ENCODE measurements around the gene ADD2. TPM values are rescaled to one million over a fixed set of nuclear protein-coding genes. Genes with fewer than 3 reads are reported as not detected.
A peak's percentile ranks its signal among the peaks of the same experiment; 100 is the strongest.

The ADD2 gene
- total RNA-seq, 1 experiment from 2014 or later = 0.08 TPM

DNA sequence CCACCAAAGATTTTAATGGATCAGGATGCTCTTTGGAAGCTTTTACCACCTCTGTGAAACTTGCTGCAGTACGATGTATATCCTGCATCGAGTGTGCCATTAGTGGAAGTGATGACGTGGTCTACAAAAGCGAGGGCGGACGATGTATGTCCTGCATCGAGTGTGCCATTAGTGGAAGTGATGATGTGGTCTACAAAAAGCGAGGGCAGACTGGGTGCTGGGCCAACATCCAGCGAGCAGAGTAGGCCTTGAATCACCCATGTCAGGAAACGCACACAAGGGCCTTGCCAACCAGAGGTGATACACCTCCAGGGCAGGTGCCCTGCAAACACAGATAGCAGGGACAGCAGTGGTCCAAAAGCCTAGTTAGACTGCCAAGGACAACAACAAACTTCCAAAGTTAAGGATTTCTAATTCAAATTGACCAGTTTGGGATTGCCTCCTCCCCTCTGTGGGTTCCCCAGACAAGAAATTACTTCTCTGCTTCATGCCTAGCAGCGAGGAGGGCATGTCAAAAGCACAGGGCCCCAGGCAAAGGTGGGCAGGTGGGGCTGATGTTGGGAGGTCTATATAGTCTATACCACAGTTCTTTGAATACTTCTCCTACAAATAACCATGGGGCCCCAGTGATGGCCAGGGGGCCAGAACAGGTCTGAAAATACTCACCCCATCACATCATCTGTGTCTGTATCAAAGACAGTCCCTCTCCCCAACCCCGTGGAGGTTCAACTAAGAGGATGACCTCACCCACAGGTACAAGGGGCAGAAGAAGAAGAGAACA, 70.2 kb downstream of the ADD2 start:
- peaks cover 7% of the 10 kb centered on the region; the same call in 1 of the 2 replicates for H3K27me3 ChIP-seq
- H3K4me3 ChIP-seq = no peak overlapping the region
- H3K36me3 ChIP-seq = no peaks in the 10 kb centered on the region
- no peak for DNase-seq
- H3K4me1 ChIP-seq = no peaks in the 10 kb centered on the region; the same call in 1 of the 2 replicates
- no peak overlapping the region for H3K27ac ChIP-seq
- no peaks in the 10 kb centered on the region for H3K9me3 ChIP-seq (replicated peaks)

DNA sequence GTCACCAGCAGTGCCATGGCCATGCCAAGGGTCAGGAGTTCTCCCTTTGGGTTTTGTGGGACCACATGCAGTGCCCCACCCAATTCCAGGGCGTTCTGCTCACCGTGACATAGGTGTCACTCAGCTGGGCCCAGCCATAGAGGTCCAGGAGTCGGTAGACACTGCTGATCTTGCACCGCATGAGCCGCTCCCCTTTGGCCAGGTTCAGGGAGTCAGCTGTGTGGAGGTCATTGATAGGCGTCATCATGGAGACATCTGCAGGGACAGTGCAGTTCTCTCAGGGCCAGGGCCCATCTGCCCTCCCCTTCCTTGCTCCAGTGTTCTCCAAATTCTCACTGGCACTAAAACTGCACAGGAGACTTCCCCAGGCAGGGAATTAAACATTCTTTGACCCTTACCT, 71.9 kb downstream of the ADD2 start:
- no peak for DNase-seq
- H3K27me3 ChIP-seq = peaks cover 7% of the 10 kb centered on the region; the same call in 1 of the 2 replicates
- no peaks in the 10 kb centered on the region; the same call in 1 of the 2 replicates for H3K4me1 ChIP-seq
- no peak overlapping the region for H3K27ac ChIP-seq
- H3K36me3 ChIP-seq = no peaks in the 10 kb centered on the region
- H3K4me3 ChIP-seq = no peak overlapping the region
- no peaks in the 10 kb centered on the region for H3K9me3 ChIP-seq (replicated peaks)

DNA sequence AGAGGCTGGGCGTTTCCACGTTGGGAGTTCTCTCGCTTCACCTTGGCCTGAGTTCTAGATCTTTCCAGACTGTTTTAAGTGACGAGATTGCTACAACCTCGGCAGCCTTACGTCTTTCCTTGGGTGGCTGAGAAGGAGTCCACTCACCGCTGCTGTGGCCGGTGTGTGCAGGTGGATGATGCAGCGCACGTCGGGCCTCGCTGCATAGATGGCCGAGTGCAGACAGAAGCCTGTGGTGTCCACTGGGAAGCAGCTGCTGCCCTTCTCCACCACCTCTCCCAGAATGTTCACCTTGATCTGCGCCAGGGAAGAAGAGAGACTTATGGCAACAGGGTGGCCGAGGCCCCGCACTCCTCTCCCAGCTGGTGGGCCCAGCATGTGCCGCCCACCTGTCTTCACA, 75.7 kb downstream of the ADD2 start:
- Histone ChIP-seq H3K9me3 (replicated peaks) (no peaks in the 10 kb centered on the region), H3K27ac (no peak overlapping the region), H3K4me1 (peaks cover 1% of the 10 kb centered on the region), H3K36me3 (no peaks in the 10 kb centered on the region), H3K27me3 (peaks cover 4% of the 10 kb centered on the region; the same call in 1 of the 2 replicates), H3K4me3 (no peak overlapping the region)
- no peak for DNase-seq

DNA sequence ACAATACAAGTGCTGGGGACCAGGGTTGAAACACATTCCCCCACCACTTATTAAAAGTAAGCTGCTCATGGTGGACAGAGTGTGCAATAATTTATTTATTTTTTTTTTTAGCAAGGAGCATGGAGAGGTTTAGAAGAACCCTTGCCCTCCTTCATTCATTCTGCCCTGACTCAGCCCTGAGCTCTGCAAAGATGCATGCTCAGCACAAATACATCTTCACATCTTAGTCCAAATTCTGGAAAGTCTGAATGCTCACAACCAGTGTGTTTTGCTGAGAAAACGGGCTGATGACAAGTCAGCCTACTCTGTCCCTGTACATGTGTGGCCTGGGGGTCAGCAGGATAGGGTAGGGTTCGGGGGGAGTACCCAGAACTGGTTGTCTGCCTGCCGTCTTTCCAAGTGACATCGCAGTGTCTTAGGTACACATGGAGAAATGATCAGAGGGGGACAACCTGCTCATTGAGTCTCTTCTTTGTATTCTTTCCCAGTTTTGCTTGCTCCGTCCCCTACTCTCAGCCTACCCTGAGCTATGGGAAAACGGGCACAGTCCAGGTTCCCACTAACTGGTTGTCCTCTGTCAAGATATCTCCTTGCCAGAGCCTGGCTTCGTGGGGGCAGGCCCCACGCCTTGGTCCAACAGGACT, 76.4 kb downstream of the ADD2 start:
- Histone ChIP-seq H3K36me3 (no peaks in the 10 kb centered on the region), H3K9me3 (replicated peaks) (no peaks in the 10 kb centered on the region), H3K4me1 (peaks cover 7% of the 10 kb centered on the region), H3K27me3 (peaks cover 3% of the 10 kb centered on the region; the same call in 1 of the 2 replicates), H3K4me3 (no peak overlapping the region), H3K27ac (no peak overlapping the region)
- DNase-seq = no peak

DNA sequence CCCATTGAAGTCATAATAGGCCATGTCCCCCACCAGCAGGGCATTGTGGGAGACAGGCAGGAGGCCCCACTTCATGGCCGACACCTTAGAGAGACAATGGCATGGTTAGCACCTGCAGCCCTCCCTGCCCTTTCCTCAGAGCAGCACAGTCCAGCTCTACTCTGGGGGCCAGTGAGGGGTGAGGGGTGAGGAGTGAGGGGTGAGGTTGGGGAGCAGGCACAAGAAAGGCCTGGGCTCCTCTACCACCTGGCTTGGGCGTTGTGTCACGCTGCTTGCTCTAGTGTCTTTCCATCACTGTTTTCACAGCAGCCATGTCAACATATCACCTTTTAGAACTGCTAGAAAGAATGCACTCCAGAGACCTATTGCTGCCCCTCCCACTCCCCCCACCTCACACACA, 77.2 kb downstream of the ADD2 start:
- H3K4me1 ChIP-seq = peaks cover 7% of the 10 kb centered on the region
- H3K27ac ChIP-seq = no peak overlapping the region
- no peaks in the 10 kb centered on the region for H3K9me3 ChIP-seq (replicated peaks)
- no peaks in the 10 kb centered on the region; the same call in 1 of the 2 replicates for H3K27me3 ChIP-seq
- H3K4me3 ChIP-seq = no peak overlapping the region
- DNase-seq = no peak
- H3K36me3 ChIP-seq = no peaks in the 10 kb centered on the region

DNA sequence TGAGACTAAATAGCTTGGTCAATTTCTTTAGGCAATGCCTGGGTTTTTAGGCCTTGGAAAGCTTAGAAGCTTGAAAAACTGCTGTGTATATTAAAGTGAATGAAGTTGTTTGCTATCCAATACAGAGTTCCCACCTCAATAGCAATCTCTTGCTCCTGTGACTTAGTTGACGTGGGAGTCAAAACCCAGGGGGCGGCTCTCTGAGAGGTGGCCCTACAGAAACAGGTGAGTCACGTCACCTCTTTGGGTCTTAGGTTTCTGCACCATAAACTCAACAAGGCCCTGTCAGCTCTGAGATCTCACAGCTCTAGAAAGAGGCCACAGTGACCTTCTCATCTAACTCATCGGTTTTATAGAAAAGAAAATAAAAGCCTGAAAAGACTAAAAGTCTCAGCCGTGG, 79.6 kb downstream of the ADD2 start:
- H3K4me3 ChIP-seq = no peak overlapping the region
- no peaks in the 10 kb centered on the region for H3K9me3 ChIP-seq (replicated peaks)
- H3K27ac ChIP-seq = no peak overlapping the region
- peaks cover 5% of the 10 kb centered on the region; the same call in 1 of the 2 replicates for H3K27me3 ChIP-seq
- DNase-seq = no peak
- H3K4me1 ChIP-seq = peaks cover 7% of the 10 kb centered on the region
- H3K36me3 ChIP-seq = no peaks in the 10 kb centered on the region

DNA sequence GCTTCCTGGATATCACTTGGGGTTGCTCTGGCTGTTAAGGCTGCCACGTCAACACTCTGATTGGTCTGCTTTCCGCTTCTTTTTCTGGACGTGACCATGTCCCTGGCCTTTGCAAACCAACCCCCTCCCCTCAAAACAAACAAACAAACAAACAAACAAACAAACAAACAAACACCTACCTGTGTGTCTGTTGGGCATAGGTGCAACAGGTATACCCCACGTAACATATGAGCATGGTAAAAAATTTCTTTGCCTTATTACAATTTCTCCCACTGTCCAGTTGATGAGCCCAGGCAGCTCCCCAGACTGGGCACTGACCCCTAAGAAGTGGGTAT, 80.6 kb downstream of the ADD2 start:
- DNase-seq = no peak
- H3K27ac ChIP-seq = no peak overlapping the region
- H3K36me3 ChIP-seq = no peaks in the 10 kb centered on the region
- H3K9me3 ChIP-seq (replicated peaks) = 0 out of 2 replicates have a peak, but pooled peaks cover 3% of the 10 kb centered on the region
- no peak overlapping the region for H3K4me3 ChIP-seq
- H3K4me1 ChIP-seq = peaks cover 7% of the 10 kb centered on the region
- peaks cover 7% of the 10 kb centered on the region; the same call in 1 of the 2 replicates for H3K27me3 ChIP-seq

DNA sequence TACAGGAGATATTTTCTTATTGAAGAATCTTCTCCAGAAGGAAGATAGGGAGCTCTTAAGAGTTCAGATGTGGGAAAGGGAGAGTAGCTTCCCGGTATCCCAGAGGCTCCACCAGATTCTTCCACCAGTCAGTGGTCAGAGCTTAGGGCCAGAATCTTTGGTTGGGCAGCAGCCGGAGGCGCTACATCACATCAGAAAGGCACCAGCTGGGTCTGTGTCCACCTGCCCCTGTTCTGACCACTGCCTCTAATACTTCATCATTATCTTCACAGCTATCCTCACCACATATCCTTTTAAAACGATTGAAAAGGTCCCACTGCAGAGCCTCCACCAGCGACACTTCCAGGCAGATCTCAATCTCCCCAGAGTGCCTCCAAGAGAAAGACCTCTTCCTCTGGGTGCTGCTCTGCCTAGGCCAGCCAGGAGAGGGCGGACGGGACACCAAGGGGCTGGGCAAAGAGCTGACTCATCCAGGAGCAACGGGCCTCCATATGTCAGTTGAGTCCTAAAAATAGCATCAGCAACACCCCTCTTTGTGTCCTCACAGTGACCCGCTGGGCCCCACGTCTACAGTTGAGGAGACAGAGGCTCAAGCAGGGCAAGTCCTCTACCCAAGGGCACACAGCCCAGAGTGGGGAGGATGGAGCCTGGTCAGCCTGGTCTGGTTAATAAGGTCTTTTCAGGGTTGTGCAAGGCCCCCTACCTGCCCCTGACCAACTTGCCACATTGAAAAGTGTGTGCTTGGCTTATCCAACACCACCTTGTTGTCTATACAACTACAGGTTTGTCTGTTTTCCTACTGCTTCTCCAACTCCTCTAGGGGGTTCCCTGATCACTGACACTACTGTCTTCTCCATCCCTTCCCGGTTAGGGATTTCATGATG, 81.2 kb downstream of the ADD2 start:
- peaks cover 10% of the 10 kb centered on the region; the same call in 1 of the 2 replicates for H3K27me3 ChIP-seq
- no peaks in the 10 kb centered on the region for H3K36me3 ChIP-seq
- DNase-seq = peak; percentile 83 to 84
- H3K4me3 ChIP-seq = no peak overlapping the region
- 0 out of 2 replicates have a peak, but pooled peaks cover 3% of the 10 kb centered on the region for H3K9me3 ChIP-seq (replicated peaks)
- no peak overlapping the region for H3K27ac ChIP-seq
- peaks cover 7% of the 10 kb centered on the region for H3K4me1 ChIP-seq

DNA sequence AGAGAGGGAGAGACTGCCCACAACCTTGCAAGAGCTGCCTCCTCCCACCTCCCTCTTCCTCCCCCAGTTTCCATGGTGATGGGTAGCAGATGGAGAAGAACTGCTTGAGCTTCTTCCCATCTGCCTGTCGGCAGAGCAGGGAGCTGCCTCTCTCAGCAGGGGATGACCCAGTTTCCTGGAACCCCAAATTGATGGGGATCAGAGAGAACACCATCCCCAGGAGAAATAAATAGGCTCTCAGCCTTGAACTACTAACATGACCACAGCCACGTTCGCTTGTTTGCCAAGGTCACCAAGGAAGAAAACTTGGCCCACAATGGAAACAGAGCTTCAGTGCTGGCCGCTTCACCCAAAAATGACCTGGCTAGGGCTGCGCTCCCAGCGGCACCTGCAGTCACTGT, 82.2 kb downstream of the ADD2 start:
- no peak overlapping the region for H3K4me3 ChIP-seq
- DNase-seq = no peak
- peaks cover 10% of the 10 kb centered on the region; the same call in 1 of the 2 replicates for H3K27me3 ChIP-seq

DNA sequence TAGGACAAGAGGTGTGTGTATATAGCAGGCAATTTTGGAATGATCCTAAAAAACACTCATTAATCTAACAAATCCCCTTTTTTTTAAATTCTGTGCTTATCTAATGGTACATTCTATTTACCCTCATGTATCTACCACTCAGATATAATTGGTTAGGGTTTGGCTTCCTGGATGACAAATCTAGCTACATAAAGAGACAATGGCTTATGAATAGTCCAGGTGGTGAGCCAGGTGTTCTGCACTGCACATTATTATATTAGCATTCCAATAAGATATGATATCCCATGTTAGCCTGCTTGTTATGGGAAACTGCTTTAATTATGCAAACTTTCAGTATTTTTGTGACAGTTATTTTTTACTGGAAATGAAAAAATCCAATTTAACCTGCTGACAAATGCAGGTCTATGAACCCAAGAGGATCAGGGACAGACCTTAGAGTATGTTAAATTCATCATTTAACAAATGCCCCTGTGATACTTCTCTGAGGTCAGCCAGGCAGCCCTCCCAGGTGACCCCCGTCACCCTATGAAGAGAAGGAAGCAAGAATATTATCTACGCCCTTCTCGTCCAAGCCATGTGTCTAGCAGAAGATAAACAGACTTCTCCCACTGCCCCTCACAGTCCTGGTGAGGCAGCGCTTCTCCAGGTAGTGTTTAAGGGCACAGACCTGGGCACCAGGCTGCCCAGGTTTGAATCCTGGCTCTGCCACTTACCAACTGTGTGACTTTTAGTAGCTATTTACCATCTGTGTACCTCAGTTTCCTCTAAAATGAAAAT, 83.0 kb downstream of the ADD2 start:
- no peak for DNase-seq

More for the DNA sequence above, 82.2 kb downstream of the ADD2 start:
- Histone ChIP-seq H3K27ac (no peak overlapping the region), H3K36me3 (no peaks in the 10 kb centered on the region), H3K4me1 (peaks cover 7% of the 10 kb centered on the region), H3K9me3 (replicated peaks) (0 out of 2 replicates have a peak, but pooled peaks cover 3% of the 10 kb centered on the region)

DNA sequence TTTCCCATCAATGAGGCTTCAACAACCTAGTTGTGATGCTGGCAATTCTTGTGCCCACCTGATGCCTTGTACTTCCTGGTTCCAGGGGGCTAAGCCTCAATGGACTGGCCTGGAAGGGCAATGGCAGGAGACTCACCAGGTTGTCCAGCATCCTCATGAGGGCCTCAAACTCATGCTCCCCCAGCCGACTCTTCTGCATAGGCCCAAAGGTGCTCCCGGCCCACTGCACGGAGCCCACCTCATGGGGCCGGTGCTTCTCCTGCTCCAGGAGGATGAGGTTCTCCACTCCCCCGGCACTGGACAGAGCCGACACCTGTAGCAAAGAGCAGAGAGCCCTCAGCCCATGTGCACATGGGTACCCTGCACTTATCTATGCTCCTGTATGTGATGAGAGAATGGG, 84.5 kb downstream of the ADD2 start:
- no peak overlapping the region for H3K27ac ChIP-seq
- H3K36me3 ChIP-seq = no peaks in the 10 kb centered on the region
- peaks cover 18% of the 10 kb centered on the region; the same call in 1 of the 2 replicates for H3K27me3 ChIP-seq
- no peak overlapping the region for H3K4me3 ChIP-seq
- DNase-seq = no peak
- H3K9me3 ChIP-seq (replicated peaks) = 0 out of 2 replicates have a peak, but pooled peaks cover 3% of the 10 kb centered on the region
- H3K4me1 ChIP-seq = peaks cover 7% of the 10 kb centered on the region

More for the DNA sequence above, 83.0 kb downstream of the ADD2 start:
- Histone ChIP-seq H3K4me1 (peaks cover 7% of the 10 kb centered on the region), H3K4me3 (no peak overlapping the region), H3K27me3 (peaks cover 13% of the 10 kb centered on the region; the same call in 1 of the 2 replicates), H3K9me3 (replicated peaks) (0 out of 2 replicates have a peak, but pooled peaks cover 3% of the 10 kb centered on the region), H3K36me3 (no peaks in the 10 kb centered on the region), H3K27ac (no peak overlapping the region)

DNA sequence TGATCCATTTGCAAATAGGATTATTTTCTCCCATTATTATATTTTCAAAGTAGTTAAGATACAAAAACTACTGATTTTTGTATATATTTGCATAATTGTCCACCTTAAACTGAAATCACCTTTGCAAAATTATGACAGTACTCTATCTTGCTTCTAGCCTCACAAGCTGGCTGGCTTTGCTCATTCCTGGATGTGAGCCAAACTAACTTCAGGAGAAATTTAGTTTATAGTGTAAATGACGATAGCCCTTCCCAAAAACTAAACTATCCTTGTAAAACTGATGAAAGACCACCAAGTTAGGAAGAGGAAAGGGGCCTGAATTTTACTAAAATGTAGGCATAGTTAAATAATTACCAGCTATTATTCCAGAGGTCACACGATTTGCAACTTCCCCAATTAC, 87.3 kb downstream of the ADD2 start:
- no peaks in the 10 kb centered on the region for H3K4me1 ChIP-seq
- no peak for DNase-seq
- peaks cover 31% of the 10 kb centered on the region; the same call in 1 of the 2 replicates for H3K27me3 ChIP-seq
- no peak overlapping the region for H3K4me3 ChIP-seq
- 0 out of 2 replicates have a peak, but pooled peaks cover 3% of the 10 kb centered on the region for H3K9me3 ChIP-seq (replicated peaks)
- H3K36me3 ChIP-seq = no peaks in the 10 kb centered on the region
- no peak overlapping the region for H3K27ac ChIP-seq

DNA sequence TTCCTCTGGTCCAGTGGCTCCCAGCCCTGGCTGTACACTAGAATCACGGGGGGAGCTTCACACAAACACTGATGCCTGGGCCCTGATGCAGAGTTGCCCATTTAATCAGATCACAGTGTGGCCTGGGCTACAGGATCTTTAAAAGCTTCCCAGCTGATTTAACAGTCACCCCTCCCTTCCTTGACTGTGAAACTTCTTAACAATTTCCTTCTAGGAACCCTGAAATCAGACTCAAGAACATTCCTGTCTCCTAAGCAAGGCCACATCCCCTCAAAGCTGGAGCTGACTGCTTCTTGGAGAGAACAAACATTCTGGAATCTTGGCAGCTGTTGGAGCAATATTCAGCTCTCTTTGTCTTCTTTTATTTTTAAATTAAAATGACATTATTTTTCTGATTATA, 88.7 kb downstream of the ADD2 start:
- DNase-seq = no peak
- H3K4me1 ChIP-seq = no peaks in the 10 kb centered on the region
- peaks cover 37% of the 10 kb centered on the region; the same call in 1 of the 2 replicates for H3K27me3 ChIP-seq
- H3K4me3 ChIP-seq = no peak overlapping the region
- H3K9me3 ChIP-seq (replicated peaks) = 0 out of 2 replicates have a peak, but pooled peaks cover 3% of the 10 kb centered on the region
- no peak overlapping the region for H3K27ac ChIP-seq
- no peaks in the 10 kb centered on the region for H3K36me3 ChIP-seq
